HG03196 (cell line): Measurements from ENCODE around the gene ARHGEF18.
A peak's percentile ranks its signal among the peaks of the same experiment; 100 is the strongest.
"Not testable (repeated sequence)": the region's sequence is repeated elsewhere in the genome, so short reads cannot be mapped to it uniquely, and the experiment has no call there.

ENCODE experiments used
- ATAC-seq: cut with Tn5 transposase; IDR thresholded peaks from one replicate; pipeline ENCODE4 v1.9.1; 2021; ENCODE audit not compliant: unreplicated experiment

The ARHGEF18 gene

DNA sequence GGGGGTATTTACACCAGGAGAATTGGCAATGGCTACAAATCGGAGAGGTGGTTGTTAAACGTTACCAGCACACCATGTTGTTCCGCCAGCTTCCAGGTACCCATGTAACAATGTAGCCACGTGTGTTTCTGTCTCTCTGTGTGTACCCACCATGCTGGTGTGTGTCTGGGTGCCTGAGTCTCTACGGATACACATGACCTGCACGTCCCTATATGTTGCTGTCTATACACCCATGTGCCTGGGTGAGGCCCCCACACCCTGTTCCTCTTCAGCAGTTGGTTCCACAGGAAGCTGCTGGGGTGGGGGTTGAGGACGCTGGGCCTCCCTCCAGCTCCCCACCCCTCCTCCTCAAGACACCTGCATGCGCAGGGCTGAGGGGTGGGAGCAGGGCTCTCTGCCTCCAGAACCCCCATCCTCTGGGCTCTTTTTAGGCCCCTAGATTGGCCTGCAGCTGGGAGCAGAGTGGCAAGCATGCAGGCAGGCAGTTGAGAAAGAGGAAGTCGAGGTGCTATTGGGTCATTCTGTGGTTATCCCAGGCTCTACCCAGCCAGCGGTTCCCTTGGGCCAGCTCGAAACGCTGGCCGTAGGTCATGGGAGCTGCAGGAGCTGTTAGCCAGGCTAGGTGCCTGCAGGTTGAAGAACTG is at the start of gene ARHGEF18:
Gene ARHGEF18, plus strand, starts transcription at position 351 of the 644 bp plus-strand sequence. CDS start 13,954 bp downstream, outside the sequence.
- ATAC-seq = no peak

DNA sequence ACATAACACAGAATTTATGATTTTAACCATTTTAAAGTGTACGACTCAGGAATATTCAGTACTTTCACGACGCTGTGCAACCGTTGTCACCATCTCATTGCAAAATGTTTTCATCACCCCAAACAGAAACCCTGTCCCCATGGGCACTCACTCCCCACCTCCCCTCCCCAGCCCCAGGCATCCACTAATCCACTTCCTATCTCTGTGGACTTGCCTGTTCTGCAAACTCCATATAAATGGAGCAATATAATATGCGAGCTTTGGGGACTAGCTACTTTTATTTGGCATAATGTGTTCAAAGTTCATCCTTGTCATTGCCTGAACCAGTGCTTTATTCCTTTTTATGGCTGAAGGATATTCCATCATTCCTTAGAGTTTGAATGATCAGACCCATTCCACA is 47.2 kb upstream of the ARHGEF18 start:
- ATAC-seq = no peak

DNA sequence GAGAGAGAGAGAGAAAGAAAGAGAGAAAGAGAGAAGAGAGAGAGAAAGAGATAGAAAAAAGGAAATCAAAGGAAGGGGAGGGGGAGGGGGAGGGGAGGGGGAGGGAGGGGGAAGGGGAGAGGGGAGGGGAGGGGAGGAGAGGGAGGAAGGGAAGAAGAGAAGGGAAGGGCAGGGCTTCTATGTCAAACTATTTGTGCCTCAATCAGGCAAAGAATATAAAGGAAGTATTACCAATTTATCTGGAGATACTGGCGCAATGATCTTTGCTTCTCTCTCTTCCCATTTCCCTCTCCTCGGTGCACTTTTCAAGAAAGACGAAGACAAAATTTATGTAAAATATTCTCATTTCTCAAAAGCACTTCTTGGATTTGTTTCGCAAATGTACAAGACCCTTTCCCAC is 45.3 kb upstream of the ARHGEF18 start:
- no peak for ATAC-seq

DNA sequence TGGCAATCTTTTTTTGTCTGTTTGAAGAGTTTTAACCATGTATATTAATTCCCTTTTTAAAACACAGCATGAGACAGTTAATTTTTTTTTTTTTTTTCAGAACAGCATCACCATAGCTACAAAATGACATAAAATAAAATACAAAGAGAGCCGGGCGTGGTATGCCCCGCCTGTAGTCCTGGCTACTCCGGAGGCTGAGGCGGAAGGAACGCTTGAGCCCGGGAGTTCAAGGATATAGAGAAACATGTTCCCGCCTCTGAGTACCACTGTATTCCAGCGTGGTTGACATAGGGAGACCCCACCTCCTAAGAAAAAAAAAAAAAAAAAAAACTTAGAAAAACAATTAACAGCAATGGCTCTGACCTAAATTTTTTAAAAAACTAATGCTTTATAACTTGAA is 44.5 kb upstream of the ARHGEF18 start:
- no peak for ATAC-seq

DNA sequence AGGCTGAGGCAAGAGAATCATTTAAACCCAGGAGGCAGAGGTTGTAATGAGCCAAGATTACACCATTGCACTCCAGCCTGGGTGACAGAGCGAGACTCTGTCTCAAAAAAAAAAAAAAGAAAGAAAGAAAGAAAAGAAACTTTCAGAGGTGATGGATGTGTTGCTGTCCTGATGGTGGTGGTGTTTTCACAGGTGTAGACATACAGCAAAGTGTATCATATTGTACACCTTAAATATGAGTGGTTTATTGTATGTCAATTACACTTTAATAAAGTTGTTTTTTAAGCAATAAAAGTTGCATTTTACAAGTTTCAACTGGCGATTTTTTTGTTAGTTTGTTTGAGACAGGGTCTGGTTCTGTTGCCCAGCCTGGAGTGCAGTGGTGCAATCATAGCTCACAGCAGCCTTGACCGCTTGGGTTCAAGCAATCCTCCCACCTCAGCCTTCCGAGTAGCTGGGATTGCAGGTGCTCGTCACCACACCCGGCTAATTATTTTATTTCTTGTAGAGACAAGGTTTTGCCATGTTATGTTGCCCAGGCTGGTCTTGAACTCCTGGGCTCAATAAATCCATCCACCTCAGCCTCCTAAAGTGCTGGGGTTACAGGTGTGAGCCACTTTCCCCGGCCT is 41.0 kb upstream of the ARHGEF18 start:
- ATAC-seq = no peak

DNA sequence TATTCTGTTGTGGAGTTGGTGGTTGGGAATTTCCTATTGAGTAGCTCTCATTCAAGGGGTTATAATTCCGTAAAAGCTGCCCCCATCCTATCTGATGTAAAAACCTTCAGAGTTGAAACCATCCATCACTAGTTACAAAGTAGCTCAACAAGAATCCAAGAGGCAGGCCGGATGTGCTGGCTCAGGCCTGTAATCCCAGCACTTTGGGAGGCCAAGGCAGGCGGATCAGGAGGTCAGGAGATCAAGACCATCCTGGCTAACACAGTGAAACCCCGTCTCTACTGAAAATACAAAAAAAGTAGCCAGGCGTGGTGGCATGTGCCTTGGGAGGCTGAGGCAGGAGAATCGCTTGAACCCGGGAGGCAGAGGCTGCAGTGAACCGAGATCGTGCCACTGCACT is 40.4 kb upstream of the ARHGEF18 start:
- ATAC-seq = not testable (repeated sequence)

DNA sequence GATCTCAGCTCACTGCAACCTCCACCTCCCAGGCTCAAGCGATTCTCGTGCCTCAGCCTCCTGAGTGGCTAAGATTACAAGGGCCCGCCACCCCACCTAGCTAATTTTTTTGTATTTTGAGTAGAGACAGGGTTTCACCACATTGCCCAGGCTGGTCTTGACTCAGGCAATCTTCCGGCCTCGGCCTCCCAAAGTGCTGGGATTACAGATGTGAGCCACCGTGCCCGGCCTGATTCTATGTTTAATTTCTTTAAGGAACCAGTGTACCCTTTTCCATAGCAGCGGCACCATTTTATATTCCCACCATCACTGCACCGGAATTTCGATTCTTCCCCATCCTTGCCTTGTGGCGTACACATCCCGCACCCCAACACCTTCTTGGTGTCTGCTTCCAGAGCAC is 36.8 kb upstream of the ARHGEF18 start:
- no peak for ATAC-seq

DNA sequence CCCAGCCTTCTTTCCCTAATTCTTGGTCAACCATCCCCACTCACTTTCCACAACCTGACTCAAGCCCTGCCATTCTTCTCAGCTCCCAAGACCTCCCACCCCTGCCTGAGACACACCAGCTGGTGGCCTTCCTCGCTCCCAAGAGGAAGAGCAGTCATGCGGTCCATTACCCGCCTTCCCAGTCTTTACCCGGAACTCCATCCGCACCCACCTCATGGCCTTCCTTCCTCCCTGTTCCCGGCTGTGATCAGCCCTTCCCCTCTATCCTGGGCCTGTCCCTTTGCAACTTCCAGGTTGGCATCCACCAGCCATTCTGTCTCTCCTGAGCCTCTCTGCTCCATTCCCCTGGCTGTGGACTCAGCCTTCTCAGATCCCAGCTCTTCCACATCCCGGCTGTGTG is 35.9 kb upstream of the ARHGEF18 start:
- ATAC-seq = no peak

DNA sequence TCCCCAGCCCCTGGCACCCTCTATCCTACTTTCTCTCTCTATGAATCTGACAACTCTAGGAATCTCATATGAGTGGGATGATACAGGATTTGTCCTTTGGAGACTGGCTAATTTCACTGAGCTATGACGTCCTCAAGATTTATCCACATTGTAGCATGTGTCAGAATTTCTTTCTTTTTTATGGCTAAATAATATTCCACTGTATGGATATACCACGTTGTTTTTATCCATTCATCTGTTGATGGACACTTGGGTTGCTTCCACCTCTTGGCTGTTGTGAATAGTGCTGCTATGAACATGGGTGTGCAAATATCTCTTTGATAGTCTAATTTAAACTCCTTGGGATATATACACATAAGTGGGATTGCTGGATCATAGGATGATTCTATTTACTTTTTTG is 30.6 kb upstream of the ARHGEF18 start:
- no peak for ATAC-seq

DNA sequence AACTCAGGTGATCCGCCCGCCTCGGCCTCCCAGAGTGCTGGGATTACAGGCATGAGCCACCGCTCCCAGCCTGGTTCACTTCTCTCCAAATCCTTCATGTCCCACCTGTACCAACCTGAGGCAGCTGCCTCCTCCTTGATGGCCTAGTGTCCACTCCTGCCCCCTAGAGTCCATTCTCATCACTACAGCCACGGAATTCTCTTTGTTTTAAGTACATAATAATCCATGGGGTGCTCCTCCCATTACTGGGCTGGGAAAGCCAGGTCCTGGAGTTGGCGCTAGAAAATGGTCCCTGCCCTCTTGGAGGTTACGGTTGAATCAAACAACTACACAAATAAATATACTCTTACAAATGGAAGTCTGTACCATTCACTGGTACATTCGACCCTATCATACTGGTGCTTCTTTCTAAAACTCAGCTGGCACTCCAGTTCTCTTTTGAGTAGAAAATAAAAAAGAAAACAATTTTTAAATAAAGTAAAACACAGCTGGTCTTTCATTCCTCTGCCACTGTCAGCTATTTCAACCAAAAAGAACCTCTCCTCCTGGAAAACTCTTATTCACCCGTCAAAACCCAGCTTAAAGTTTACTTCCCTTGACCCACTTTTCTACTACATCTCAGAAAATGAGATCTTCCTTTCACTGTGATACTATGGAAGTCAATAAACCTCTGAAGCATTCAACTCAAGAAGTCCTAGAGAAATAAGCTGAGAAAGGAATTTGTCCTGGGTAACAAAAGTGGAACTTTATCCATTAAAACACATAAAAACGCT is 22.4 kb upstream of the ARHGEF18 start:
- ATAC-seq = no peak

DNA sequence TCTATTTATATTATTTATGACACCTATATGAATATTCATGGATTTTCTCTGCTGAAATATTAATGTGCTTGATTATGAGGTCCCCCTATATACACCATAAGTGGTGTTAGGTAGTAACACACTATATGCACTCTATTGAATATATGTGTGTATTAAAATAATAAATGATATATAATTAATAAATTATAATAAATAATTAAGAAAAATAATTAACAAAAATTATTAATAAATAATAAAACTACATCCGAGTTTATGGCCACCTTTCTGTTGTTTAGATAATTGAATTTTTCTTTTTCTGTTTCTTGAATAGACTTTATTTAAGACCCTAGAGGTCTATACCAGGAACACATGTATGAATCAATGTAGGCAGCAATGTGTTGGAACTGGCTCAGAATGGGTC is 20.9 kb upstream of the ARHGEF18 start:
- ATAC-seq = no peak

DNA sequence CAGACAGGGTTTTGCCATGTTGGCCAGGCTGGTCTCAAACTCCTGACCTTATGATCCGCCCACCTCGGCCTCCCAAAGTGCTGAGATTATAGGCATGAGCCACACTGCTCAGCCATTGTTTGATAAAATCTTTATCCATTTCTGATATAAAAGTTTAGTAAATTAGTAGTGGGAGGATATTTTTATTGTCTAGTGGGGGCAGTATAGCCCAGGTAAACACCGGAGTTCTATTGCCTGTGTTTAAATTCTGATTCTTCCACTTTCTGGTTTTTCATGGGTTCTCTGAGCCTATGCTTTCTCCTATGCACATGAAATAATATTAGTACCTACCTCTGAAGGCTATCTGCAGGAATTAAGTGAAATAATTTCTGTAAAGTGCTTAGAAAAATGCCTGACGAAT is 20.1 kb upstream of the ARHGEF18 start:
- no peak for ATAC-seq

DNA sequence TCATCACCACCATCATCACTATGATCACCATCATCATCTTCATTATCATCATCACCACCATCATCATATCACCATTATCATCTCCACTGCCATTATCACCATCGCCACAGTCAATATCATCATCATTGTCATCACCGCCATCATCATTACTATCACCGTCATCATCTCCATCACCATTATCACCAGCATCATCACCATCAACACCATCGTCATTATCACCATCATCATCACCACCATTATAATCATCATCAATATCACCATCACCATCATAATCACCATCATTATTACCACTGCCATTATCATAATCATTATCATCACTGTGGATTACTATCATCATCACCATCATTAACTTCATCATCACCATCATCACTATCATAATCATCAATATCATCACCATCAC is 17.3 kb upstream of the ARHGEF18 start:
- no peak for ATAC-seq

DNA sequence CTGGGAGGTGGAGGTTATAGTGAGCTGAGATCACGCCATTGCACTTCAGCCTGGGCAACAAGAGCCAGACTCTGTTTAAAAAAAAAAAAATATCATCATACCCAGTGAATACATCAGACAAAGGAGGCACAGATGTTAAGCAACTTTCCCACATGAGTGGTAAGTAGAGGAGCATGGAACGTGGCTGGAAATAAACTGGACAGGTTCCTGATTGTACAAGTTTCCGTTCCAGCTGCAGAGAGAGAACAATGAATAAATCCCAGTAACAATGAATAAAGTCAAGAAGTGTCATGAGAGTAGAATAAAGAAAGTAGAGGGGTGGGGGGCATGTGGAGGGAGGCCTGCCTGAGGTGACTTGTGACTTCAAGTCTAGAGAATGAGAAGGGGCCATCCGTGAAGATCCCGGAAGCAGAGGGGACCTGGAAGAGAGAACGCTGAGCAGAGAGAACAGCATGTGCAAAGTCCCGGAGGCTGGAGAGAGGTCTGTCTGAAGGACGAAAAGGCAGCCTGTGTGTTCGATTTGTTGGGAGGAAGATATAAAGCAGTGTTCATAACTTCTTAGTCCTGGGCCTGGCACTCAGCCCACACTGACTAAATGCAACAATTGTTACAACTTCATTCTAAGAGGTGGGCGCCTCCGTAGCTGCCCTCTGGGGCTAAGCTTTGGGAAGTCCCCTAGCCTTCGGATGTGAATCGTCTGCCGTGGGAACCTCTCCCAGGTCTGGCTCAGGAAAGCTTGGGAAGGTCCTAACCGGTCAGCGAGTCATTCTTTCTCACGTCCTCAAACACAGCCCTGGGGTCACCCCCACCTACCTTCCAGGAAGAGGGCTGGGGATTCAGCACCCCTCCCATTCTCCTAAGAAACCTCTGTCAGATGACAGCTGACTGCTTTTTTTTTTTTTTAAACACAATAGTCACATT is 15.3 kb upstream of the ARHGEF18 start:
- no peak for ATAC-seq

DNA sequence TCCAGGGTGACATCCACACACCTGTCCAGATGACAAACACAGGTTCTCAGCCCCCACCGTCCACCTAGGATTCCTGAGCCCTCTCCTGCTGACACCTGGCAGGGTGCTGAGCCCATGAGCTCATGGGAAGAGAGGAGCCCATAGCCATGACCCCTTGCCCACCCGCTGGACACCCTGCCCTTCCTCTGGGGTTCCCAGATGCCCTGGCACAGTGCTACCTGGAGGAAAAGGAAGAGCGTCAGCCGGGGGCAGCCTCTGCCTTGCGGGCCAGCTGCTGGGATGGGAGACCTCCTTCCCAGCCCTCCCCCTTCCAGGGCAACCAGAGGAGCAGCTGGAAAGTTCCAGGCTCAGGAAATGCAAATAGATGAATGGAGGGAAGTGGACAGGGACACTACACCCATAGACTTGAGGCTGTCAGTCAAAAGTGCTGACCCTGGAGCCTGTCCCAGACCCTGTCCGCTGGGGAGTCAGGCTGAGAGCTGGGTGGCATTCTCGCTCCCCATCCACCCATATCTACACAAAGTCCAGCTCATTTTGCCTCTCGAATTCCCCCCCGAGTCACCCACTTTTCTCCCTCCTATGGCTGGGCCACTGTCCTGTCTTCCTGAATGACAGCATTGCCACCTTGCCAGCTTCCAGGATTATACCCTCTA is 12.3 kb upstream of the ARHGEF18 start:
- no peak for ATAC-seq

DNA sequence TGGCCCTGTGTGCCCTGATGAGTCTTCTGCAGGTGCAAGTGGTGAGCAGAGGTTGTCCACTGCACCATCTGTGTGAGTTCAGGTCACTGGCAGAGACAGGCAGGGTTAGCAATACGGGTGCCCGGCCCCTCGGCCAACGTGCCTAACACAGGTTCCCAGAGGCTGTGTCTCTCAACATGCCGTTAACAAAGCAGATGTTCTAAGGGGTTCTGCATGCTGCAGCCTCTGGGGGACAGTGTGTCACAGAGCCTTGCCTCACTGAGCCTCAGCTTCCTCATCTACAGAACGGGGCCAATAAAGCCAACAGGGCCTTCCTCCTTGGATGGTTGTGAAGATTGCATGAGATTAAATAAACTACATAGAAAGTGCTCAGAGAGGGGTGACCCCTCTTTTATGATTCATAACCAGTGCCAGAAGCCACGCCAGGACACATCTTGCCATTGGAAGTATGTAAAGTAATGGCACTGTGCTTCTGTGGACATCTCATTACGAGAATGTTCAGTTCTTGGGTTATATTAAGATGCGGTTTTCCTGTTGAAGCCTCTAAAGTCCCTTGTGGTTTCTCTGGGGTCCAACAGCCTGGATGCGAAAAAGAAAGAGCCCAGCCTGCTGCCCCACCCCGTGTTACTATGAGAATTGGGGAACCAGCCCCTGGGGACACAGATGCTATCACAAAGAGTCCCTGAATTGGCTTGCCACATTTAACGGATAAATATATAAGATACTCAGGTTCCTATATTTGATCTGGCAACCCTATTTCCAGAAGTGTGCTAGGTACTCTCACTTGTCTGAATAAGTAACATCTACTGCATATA is 11.2 kb upstream of the ARHGEF18 start:
- peak; percentile 59 for ATAC-seq

DNA sequence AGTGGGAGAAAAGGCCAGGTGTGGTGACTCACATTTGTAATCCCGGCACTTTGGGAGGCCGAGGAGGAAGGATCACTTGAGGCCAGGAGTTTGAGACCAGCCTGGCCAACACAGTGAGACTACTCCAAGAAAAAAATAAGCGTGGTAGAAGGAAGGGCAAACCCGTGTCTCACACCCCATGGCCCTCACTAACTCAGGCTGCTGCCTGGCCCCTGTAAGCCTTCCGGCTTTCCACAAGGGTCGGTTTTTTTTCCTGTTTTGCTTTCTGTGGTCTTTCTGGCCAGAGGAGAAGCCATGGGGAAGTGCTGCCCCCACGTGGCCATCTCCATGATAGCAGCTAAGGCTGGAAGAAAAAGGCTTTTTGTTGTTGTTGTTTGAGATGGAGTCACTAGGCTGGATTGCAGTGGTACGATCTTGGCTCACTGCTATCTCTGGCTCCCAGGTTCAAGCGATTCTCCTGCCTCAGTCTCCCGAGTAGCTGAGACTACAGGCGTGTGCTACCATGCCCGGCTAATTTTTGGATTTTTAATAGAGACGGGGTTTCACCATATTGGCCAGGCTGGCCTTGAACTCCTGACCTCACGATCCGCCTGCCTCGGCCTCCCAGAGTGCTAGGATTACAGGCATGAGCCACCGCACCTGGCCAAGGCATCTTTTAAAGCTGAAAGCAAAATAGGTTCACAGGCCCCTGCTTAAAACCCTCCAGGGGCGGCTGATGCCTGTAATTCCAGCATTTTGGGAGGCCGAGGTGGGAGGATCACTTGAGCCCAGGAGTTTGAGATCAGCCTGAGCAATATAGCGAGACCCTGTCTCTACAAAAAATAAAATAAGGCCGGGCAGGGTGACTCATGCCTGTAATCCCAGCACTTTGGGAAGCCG is 7.5 kb upstream of the ARHGEF18 start:
- no peak for ATAC-seq

DNA sequence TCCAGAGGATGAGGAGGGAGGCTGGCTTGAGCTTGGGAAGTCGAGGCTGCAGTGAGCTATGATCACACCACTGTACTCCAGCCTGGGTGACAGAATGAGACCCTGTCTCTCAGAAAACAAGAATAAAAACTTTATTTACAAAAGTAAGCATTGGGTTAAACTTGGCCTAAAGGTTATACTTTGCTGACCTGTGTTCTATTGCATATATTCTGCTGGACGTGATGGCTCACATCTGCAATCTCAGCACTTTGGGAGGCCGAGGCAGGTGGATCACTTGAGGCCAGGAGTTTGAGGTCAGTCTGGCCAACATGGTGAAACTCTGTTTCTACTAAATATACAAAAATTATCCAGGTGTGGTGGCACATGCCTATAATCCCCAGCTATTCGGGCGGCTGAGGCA is 6.6 kb upstream of the ARHGEF18 start:
- no peak for ATAC-seq

DNA sequence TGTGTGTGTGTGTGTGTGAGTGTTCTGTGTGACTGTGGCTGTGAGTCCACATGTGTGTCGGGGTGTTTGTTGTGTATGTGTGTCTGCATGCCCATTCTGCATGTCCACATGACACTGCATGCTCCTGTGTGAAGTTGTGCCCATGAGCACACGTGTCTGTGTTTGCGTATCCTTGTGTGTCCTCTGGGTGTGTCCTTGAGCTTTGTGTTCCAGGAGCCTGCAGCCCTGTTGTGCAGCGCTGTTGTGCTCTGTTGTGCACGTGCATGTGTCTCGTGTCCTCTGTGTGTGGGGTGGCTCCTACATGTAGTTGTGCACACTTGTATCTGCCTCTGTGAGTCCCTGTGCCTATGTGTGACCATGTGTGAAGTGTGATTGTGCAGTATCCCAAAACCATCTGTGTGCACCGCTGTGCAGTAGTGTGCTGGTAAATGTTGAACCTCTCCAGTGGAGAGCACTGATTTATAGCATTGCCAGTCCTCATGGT is 2.2 kb upstream of the ARHGEF18 start:
- ATAC-seq = no peak
